Measurements from ENCODE around the gene TRIM6. TPM values are rescaled to one million over a fixed set of nuclear protein-coding genes. Genes with fewer than 3 reads are reported as not detected.

Gene TRIM6
- total RNA-seq, 1 donor from 2014 or later, result 7.1 TPM

GRCh38 chr11:5550440-5551095 is 45.9 kb upstream of the TRIM6 start:
- H3K4me2 ChIP-seq, result no peak overlapping the region
- no peaks in the 10 kb centered on the region for H3K79me2 ChIP-seq (ENCODE audit: low read depth)
- Mint-ChIP-seq H3K4me1 (no peaks in the 10 kb centered on the region), H3K27ac (no peak overlapping the region), H3K36me3 (no peaks in the 10 kb centered on the region), H3K4me3 (no peak overlapping the region), H3K27me3 (ENCODE audit: insufficient read depth, low read depth) (no peaks in the 10 kb centered on the region), H3K9me3 (no peaks in the 10 kb centered on the region)
- no peaks in the 10 kb centered on the region for H3K9me3 ChIP-seq (ENCODE audit: low read depth)
- no peaks in the 10 kb centered on the region for H3K27me3 ChIP-seq
- H4K20me1 ChIP-seq (ENCODE audit: low read depth), result no peaks in the 10 kb centered on the region
- H3K36me3 ChIP-seq, result no peaks in the 10 kb centered on the region
- H2AFZ ChIP-seq (replicated peaks), result no peak overlapping the region
- H3K27ac ChIP-seq, result no peak overlapping the region
- H3K4me3 ChIP-seq, result no peak overlapping the region
- H3F3A ChIP-seq (ENCODE audit: low read depth), result no peaks in the 10 kb centered on the region
- no peak for TF ChIP-seq EZH2 (IDR thresholded peaks at IDR 0.05)
- TF ChIP-seq, protein P1, sequence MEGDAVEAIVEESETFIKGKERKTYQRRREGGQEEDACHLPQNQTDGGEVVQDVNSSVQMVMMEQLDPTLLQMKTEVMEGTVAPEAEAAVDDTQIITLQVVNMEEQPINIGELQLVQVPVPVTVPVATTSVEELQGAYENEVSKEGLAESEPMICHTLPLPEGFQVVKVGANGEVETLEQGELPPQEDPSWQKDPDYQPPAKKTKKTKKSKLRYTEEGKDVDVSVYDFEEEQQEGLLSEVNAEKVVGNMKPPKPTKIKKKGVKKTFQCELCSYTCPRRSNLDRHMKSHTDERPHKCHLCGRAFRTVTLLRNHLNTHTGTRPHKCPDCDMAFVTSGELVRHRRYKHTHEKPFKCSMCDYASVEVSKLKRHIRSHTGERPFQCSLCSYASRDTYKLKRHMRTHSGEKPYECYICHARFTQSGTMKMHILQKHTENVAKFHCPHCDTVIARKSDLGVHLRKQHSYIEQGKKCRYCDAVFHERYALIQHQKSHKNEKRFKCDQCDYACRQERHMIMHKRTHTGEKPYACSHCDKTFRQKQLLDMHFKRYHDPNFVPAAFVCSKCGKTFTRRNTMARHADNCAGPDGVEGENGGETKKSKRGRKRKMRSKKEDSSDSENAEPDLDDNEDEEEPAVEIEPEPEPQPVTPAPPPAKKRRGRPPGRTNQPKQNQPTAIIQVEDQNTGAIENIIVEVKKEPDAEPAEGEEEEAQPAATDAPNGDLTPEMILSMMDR (IDR thresholded peaks at IDR 0.05), result no peak
- TF ChIP-seq EZH2phosphoT487 (IDR thresholded peaks at IDR 0.05), result no peak
- no peaks in the 10 kb centered on the region for H3K4me1 ChIP-seq
- DNase-seq (ENCODE audit: low spot score), result no peak
- H3K9ac ChIP-seq, result no peak overlapping the region

DNA sequence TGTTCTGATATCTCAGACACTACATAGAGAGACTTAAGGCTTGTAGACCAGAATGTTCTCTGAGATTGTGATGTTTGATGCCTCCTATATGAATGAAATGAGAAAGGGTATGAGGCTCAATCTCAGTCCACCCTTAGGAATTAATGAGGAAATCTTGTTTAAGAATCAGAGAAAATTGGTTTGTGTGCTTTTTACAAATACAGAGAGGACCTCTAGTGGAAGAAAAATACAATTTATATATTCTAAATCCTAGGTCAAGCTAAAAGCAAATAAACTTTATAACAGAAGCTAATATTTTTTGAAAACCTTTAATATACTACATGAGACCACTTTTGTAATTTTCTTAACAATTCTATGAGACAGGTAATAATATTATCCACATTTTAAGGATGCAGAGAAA is 43.1 kb upstream of the TRIM6 start:
- Histone ChIP-seq H3K79me2 (ENCODE audit: low read depth) (no peaks in the 10 kb centered on the region), H3F3A (ENCODE audit: low read depth) (no peaks in the 10 kb centered on the region), H3K4me1 (no peaks in the 10 kb centered on the region), H3K9me3 (ENCODE audit: low read depth) (no peaks in the 10 kb centered on the region), H3K27ac (no peak overlapping the region), H3K27me3 (no peaks in the 10 kb centered on the region), H2AFZ (replicated peaks) (no peak overlapping the region), H3K4me3 (no peak overlapping the region), H3K36me3 (no peaks in the 10 kb centered on the region), H3K4me2 (no peak overlapping the region), H4K20me1 (ENCODE audit: low read depth) (no peaks in the 10 kb centered on the region), H3K9ac (no peak overlapping the region)
- Mint-ChIP-seq H3K9me3 (no peaks in the 10 kb centered on the region), H3K27me3 (ENCODE audit: insufficient read depth, low read depth) (no peaks in the 10 kb centered on the region), H3K4me3 (no peak overlapping the region), H3K36me3 (no peaks in the 10 kb centered on the region), H3K27ac (no peak overlapping the region), H3K4me1 (no peaks in the 10 kb centered on the region)
- DNase-seq (ENCODE audit: low spot score), result no peak
- TF ChIP-seq, protein P1 (IDR thresholded peaks at IDR 0.05), result peak; percentile 33
- TF ChIP-seq EZH2 (IDR thresholded peaks at IDR 0.05), result no peak

DNA sequence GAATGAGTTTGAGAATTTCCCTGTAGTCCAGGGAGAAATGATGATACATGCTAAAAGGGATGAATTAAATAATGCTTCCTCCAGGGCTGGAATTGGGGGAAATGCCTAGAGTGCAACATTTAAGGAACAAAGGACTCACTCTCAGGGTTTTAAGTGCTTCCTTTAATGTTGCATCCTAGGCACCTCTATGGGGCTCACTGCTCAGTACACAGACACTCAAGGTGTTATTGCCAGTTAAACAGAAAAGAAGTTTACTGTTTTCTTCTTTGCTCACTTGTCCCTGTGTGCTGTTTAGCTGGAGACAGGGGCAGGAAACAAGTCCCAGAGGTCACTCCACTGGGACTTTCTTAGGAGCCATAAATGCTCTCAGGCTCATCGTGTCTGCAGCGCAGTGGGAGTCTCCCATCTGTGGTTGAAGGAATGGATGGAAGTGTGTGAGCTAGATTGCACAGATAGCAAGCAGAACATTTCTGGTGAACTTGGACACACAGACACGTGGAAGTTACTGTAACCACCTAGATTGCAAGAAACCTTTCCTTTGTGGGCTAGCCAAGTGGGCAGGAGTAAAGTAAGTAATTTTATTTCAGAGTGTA is 39.7 kb upstream of the TRIM6 start:
- Histone ChIP-seq H2AFZ (replicated peaks) (no peak overlapping the region), H3K4me3 (no peak overlapping the region), H3F3A (ENCODE audit: low read depth) (no peaks in the 10 kb centered on the region), H3K27ac (no peak overlapping the region), H3K9me3 (ENCODE audit: low read depth) (no peaks in the 10 kb centered on the region), H3K4me1 (no peaks in the 10 kb centered on the region), H3K4me2 (no peak overlapping the region), H3K27me3 (no peaks in the 10 kb centered on the region), H3K36me3 (no peaks in the 10 kb centered on the region), H3K9ac (no peak overlapping the region), H4K20me1 (ENCODE audit: low read depth) (no peaks in the 10 kb centered on the region), H3K79me2 (ENCODE audit: low read depth) (no peaks in the 10 kb centered on the region)
- H3K36me3 Mint-ChIP-seq, result no peaks in the 10 kb centered on the region
- TF ChIP-seq, protein P1 (IDR thresholded peaks at IDR 0.05), result no peak
- TF ChIP-seq EZH2phosphoT487 (IDR thresholded peaks at IDR 0.05) (no peak), EZH2 (IDR thresholded peaks at IDR 0.05) (no peak)
- no peak for DNase-seq (ENCODE audit: low spot score)
- no peak overlapping the region for H3K27ac Mint-ChIP-seq
- peaks cover 1% of the 10 kb centered on the region for H3K4me1 Mint-ChIP-seq
- H3K27me3 Mint-ChIP-seq (ENCODE audit: insufficient read depth, low read depth), result no peaks in the 10 kb centered on the region
- H3K9me3 Mint-ChIP-seq, result no peaks in the 10 kb centered on the region
- no peak overlapping the region for H3K4me3 Mint-ChIP-seq
